ENCODE results near the gene E2F1. TPM values are rescaled to one million over a fixed set of nuclear protein-coding genes. Genes with fewer than 3 reads are reported as not detected.
A peak's percentile ranks its signal among the peaks of the same experiment; 100 is the strongest.

Gene E2F1
- total RNA-seq, 4 donors from 2014 or later: 1.3 to 4.2 (median 1.8) TPM

DNA sequence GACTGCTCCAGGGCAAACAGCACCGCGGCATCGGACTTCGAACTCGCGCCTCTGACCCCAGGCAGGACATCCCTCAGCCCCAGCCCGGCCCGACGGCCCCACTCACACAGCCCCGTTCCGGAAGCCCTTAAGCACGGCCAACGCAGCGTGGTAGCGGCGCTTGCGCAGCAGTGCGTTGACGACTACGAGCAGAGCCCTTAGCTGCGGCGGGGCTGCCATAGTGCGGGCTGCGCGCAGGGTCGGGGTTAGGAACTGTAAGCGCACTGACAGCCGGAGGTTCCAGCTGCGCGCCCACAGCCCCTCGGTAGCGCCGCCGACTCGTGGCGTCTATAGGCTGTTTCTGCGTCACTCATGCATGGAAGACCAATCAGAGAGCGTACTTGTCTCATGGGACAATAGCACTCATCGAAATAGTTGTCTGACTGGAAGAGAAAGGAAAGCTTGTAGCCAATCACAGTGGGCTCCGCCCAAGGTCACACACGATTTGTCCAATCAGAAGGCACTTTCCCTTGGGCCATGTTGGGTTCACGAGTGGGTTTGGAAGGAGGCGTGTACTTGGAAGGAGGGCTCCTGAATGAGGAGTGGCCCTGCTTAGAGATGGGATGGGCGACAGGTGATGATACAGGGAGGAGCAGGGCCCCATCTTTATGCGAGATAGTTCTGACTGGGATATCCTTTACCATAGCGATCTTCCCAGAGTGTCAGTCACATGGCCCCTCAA, 34.0 kb upstream of the E2F1 start, which contains the start of gene PXMP4:
Gene PXMP4 (minus strand): TSS at position 322 of the 721 bp plus-strand sequence. CDS start 103 bp downstream, at position 219.
- H3K27ac ChIP-seq: peak within 1 kb of the TSS; percentile 37 to 80 (median 74)
- peaks cover 0 to 2% (median 0%) of the 10 kb centered on the region in 3 donors for H3K36me3 ChIP-seq
- peak; percentile 85 to 90 for DNase-seq (ENCODE audit: low spot score in 2 of 2)
- no peaks in the 10 kb centered on the region for H3K27me3 ChIP-seq
- WGBS, 2 donors: 3 to 6% methylated on average over 20 to 38 of the region's 46 CpGs
- H3K9me3 ChIP-seq: no peaks in the 10 kb centered on the region
- H3K4me3 ChIP-seq: peak within 1 kb of the TSS; percentile 59 to 92 (median 82)
- TF ChIP-seq CTCF (IDR thresholded peaks at IDR 0.05): peak in 2 of 5 experiments; percentile 34 to 58
- TF ChIP-seq POLR2A (IDR thresholded peaks at IDR 0.05): peak in 1 of 2 donors; percentile 50
- peak in 1 of 2 donors; percentile 80 for TF ChIP-seq EP300 (IDR thresholded peaks at IDR 0.05)
- H3K4me1 ChIP-seq: peaks cover 3 to 16% (median 9%) of the 10 kb centered on the region in 4 donors

- peaks cover 0 to 9% (median 0%) of the 10 kb centered on the region in 3 donors for H3K36me3 ChIP-seq
- peak overlapping the region; percentile 37 to 80 (median 72) for H3K27ac ChIP-seq
- no peaks in the 10 kb centered on the region for H3K9me3 ChIP-seq
- peaks cover 3 to 16% (median 9%) of the 10 kb centered on the region in 4 donors for H3K4me1 ChIP-seq
- H3K4me3 ChIP-seq: peak overlapping the region; percentile 59 to 92 (median 82)
- TF ChIP-seq EP300 (IDR thresholded peaks at IDR 0.05) (no peak), CTCF (IDR thresholded peaks at IDR 0.05) (no peak), POLR2A (IDR thresholded peaks at IDR 0.05) (no peak)
- H3K27me3 ChIP-seq: no peaks in the 10 kb centered on the region
- no peak for DNase-seq (ENCODE audit: low spot score in 2 of 2)
- WGBS, 2 donors: 40 to 56% methylated on average over 13 of the region's 13 CpGs
These were observed 33.2 kb upstream of the E2F1 start for GRCh38 chr20:33719277-33719988.

GRCh38 chr20:33716498-33716897, 30.3 kb upstream of the E2F1 start:
- H3K27me3 ChIP-seq: no peaks in the 10 kb centered on the region
- no peak overlapping the region for H3K27ac ChIP-seq
- no peak overlapping the region for H3K4me3 ChIP-seq
- H3K4me1 ChIP-seq: peaks cover 3 to 16% (median 9%) of the 10 kb centered on the region in 4 donors
- peaks cover 0 to 39% (median 0%) of the 10 kb centered on the region in 3 donors for H3K36me3 ChIP-seq
- H3K9me3 ChIP-seq: no peaks in the 10 kb centered on the region
- no peak for DNase-seq (ENCODE audit: low spot score in 2 of 2)
- WGBS, 2 donors: 89 to 100% methylated on average over 2 of the region's 2 CpGs
- TF ChIP-seq EP300 (IDR thresholded peaks at IDR 0.05): no peak
- no peak for TF ChIP-seq CTCF (IDR thresholded peaks at IDR 0.05)
- no peak for TF ChIP-seq POLR2A (IDR thresholded peaks at IDR 0.05)

GRCh38 chr20:33713865-33714367, 27.7 kb upstream of the E2F1 start:
- Histone ChIP-seq H3K36me3 (peaks cover 0 to 60% (median 0%) of the 10 kb centered on the region in 3 donors), H3K4me1 (peaks cover 0 to 3% (median under 1%) of the 10 kb centered on the region in 4 donors), H3K9me3 (no peaks in the 10 kb centered on the region), H3K27ac (no peak overlapping the region), H3K4me3 (no peak overlapping the region), H3K27me3 (no peaks in the 10 kb centered on the region)
- no peak for TF ChIP-seq CTCF (IDR thresholded peaks at IDR 0.05)
- no peak for TF ChIP-seq POLR2A (IDR thresholded peaks at IDR 0.05)
- TF ChIP-seq EP300 (IDR thresholded peaks at IDR 0.05): no peak
- WGBS, 2 donors: 89 to 96% methylated on average over 10 of the region's 10 CpGs
- no peak for DNase-seq (ENCODE audit: low spot score in 2 of 2)

Data from tibial nerve (tissue), 4 donors.